Sigmoid colon (tissue), 7 donors: Measurements from ENCODE around the gene PRODH2. TPM values are rescaled to one million over a fixed set of nuclear protein-coding genes. Genes with fewer than 3 reads are reported as not detected.

ENCODE experiments used
- DNase-seq: peaks from one replicate; pipeline ENCODE4 v3.0.0-alpha.2; 2019
- H3K27ac ChIP-seq, 4 donors: fragments of 200-600 bp; sonication (generic); one replicate each; pipeline ENCODE4 v1.5.1; 2016 to 2019; ENCODE audit warnings: mild to moderate bottlenecking in 1 of 4
- H3K27me3 ChIP-seq, 3 donors: fragments of 200-600 bp; sonication (generic); one replicate each; pipeline ENCODE4 v1.5.1; 2019; ENCODE audit warnings: mild to moderate bottlenecking in 1 of 3
- H3K36me3 ChIP-seq, 4 donors: fragments of 200-600 bp; sonication (generic); one replicate each; pipeline ENCODE4 v1.5.1; 2016 to 2019
- H3K4me1 ChIP-seq, 4 donors: fragments of 200-600 bp; sonication (generic); one replicate each; pipeline ENCODE4 v1.5.1; 2017 to 2019
- H3K4me3 ChIP-seq, 4 donors: fragments of 200-600 bp; sonication (generic); one replicate each; pipeline ENCODE4 v1.5.1; 2017 to 2019; ENCODE audit warnings: mild to moderate bottlenecking in 2 of 4, moderate library complexity in 1 of 4
- H3K9me3 ChIP-seq, 4 donors: fragments of 200-600 bp in 3 of 4; sonication (generic) in 3 of 4; one replicate each; pipeline versions ENCODE4 v1.5.1 to v1.6.1; 2013 to 2019
- EP300 ChIP-seq, 4 donors: sonication (generic); formaldehyde crosslinking; IDR thresholded peaks; one replicate each; pipeline ENCODE4 v1.6.1; 2017; ENCODE audit warnings: antibody characterized with exemption in 4 of 4
- POLR2A ChIP-seq, 2 donors: fragments of 450-650 bp; IDR thresholded peaks; one replicate each; pipeline ENCODE4 v1.6.1; 2016; ENCODE audit warnings: antibody characterized with exemption in 2 of 2, mild to moderate bottlenecking in 2 of 2, moderate library complexity in 2 of 2
- POLR2AphosphoS5 ChIP-seq, 4 donors: sonication (generic); formaldehyde crosslinking; IDR thresholded peaks; one replicate each; pipeline ENCODE4 v1.6.1; 2017; ENCODE audit warnings: antibody characterized with exemption in 4 of 4
- WGBS, 2 donors: extraction: QIAGEN DNeasy Blood & Tissue Kit; methylation state at CpG; one replicate each; pipeline ENCODE4 v1.1.7; 2013; 5-methylcytosine and 5-hydroxymethylcytosine counted together
- intact Hi-C: fragments of 100-400 bp; cut with DNase I; formaldehyde crosslinking; loops from one replicate; pipeline ENCODE4 v1.15.1; 2023
- polyA plus RNA-seq, 3 donors: library from polyadenylated mRNA; stranded (reverse); fragments of 200-250 nt; gene quantifications; one replicate each; pipeline ENCODE4 v1.2.3, GENCODE V29; 2013
- total RNA-seq, 4 donors: library from RNA; depleted of rRNA; stranded (reverse); fragments of >200 nt; gene quantifications; one replicate each; pipeline ENCODE4 v1.1.0, GENCODE V29; 2016
- TF ChIP-seq, protein P1 (sequence below), 4 experiments: fragments of 450-650 bp in 3 of 4; fragments of 200-600 bp in 1 of 4; IDR thresholded peaks; one replicate each; pipeline ENCODE4 v1.5.1; 2016 to 2019; ENCODE audit warnings: antibody characterized with exemption in 4 of 4, mild to moderate bottlenecking in 3 of 4, moderate library complexity in 2 of 4
- donor health status: healthy with polysubstance abuse.
- donor health status: Bipolar disorder and iron deficiency.
- donor health status: healthy.

PRODH2 gene
- total and polyA plus RNA-seq, 7 donors = not detected

DNA sequence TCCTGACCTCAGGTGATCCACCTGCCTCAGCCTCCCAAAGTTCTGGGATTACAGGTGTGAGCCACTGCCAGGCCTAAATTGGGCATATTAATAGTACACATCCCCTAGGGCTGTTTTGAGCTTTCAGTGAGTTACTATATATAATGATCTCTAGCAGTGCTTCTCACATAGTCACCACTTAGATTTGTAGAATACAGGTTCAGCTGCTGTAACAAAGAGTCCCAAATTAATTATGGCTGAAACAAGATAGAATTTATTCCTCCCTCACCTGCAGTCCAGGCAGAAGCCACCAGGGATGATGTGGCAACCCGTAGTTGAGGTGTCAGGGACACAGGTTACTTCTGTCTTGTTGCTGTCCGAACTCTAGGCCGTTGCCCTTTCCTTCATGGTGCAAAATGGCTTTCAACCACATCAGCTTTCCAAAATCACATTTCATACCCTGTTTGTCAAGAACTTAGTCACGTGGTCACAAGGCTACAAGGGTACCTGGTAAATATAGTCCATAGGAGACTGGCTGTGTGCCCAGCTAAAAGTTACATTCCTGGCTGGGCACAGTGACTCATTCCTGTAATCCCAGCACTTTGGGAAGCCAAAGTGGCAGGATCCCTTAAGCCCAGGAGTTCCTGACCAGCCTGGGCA, 51.8 kb downstream of the PRODH2 start:
- H3K36me3 ChIP-seq = peaks cover 0 to 55% (median 12%) of the 10 kb centered on the region in 4 donors
- peaks cover 0 to 39% (median 27%) of the 10 kb centered on the region in 4 donors for H3K4me1 ChIP-seq
- H3K27me3 ChIP-seq = no peaks in the 10 kb centered on the region
- TF ChIP-seq, protein P1, sequence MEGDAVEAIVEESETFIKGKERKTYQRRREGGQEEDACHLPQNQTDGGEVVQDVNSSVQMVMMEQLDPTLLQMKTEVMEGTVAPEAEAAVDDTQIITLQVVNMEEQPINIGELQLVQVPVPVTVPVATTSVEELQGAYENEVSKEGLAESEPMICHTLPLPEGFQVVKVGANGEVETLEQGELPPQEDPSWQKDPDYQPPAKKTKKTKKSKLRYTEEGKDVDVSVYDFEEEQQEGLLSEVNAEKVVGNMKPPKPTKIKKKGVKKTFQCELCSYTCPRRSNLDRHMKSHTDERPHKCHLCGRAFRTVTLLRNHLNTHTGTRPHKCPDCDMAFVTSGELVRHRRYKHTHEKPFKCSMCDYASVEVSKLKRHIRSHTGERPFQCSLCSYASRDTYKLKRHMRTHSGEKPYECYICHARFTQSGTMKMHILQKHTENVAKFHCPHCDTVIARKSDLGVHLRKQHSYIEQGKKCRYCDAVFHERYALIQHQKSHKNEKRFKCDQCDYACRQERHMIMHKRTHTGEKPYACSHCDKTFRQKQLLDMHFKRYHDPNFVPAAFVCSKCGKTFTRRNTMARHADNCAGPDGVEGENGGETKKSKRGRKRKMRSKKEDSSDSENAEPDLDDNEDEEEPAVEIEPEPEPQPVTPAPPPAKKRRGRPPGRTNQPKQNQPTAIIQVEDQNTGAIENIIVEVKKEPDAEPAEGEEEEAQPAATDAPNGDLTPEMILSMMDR (IDR thresholded peaks at IDR 0.05) = no peak
- no peak for TF ChIP-seq POLR2A (IDR thresholded peaks at IDR 0.05)
- TF ChIP-seq POLR2AphosphoS5 (IDR thresholded peaks at IDR 0.05) = no peak
- TF ChIP-seq EP300 (IDR thresholded peaks at IDR 0.05) = no peak
- no peak for DNase-seq
- intact Hi-C loops = no loop called here
- H3K9me3 ChIP-seq = no peaks in the 10 kb centered on the region
- WGBS, 2 donors = 96 to 98% methylated on average over 4 of the region's 4 CpGs
- H3K4me3 ChIP-seq = no peak overlapping the region
- no peak overlapping the region for H3K27ac ChIP-seq

DNA sequence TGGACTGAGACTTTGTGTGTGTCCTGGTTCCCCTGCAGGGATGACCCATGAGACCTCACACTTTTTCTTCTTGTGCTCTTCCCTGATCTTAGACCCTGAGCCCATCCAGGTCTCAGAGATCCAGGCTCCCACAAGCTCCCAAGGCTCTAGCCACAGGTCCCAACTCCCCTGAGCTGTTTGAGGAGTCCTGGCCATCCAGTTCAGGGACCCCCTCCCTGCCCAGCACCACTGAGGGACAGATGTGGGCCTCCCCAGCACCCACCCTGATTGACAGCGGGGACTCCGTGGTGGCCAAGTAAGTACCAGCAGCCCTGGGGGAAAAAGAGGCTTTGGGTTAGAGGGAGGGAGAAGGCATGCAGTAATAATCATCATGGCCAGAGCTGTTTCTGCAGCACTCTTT, 52.9 kb downstream of the PRODH2 start:
- intact Hi-C loops = loop anchor here (5.0 to 10.0 kb wide), 4 partner anchors 112 to 383 kb away; partner anchors contain the start of genes CAPNS1, COX6B1, THAP8 and WDR62
- 96 to 100% methylated on average over 2 of the region's 2 CpGs for WGBS, 2 donors
- peaks cover 0 to 49% (median 37%) of the 10 kb centered on the region in 4 donors for H3K4me1 ChIP-seq
- no peaks in the 10 kb centered on the region for H3K9me3 ChIP-seq
- TF ChIP-seq POLR2A (IDR thresholded peaks at IDR 0.05) (no peak), POLR2AphosphoS5 (IDR thresholded peaks at IDR 0.05) (no peak), EP300 (IDR thresholded peaks at IDR 0.05) (no peak)
- TF ChIP-seq, protein P1 (IDR thresholded peaks at IDR 0.05) = no peak
- H3K36me3 ChIP-seq = peaks cover 0 to 43% (median 8%) of the 10 kb centered on the region in 4 donors
- no peak overlapping the region for H3K27ac ChIP-seq
- H3K4me3 ChIP-seq = no peak overlapping the region
- H3K27me3 ChIP-seq = no peaks in the 10 kb centered on the region
- no peak for DNase-seq

DNA sequence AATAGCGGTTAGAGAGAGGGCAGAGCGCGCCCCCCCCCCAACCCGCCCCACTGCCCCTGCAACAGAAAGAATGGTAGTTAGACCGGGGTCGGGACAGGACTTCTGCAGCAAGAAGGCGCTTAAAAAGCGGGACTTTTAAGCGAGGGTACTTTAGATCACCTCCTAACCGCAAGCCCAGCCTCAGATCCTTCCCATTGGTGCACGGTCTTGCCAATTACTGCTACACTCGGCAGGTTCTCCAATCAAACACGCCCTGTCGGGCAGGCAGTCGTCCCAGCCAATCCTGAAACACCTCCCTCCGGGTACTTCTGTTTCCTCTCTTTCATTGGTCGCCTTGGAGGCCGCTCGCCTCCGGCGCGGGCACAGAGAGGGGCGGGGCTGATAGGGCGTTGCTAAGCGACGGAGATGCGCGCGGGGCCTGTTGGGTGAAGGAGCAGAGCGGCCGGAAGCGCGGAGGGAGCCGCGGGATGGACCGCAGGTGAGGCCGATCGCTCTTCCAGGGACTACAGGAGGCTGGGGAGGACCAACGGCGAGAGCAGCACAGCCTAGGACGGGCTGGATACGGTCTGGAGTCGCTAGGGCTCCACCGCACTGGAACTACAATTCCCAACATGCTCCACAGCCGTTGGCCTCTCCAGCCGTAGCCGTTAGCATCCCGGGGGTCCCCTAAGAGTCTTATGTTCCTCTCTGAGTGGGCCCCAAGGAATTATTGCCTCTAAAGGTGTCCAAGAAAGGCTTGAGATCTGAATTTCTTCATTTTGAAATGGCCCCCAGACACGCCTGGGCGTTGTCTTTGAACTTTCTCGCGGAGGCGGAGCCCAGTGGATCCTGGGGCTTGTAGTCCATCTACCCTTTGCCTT, 54.7 kb downstream of the PRODH2 start, which contains the start of gene PROSER3:
Gene PROSER3, plus strand, starts transcription at position 428 of the 860 bp plus-strand sequence. Its CDS starts 40 bp downstream, at position 468.
- Histone ChIP-seq H3K9me3 (no peaks in the 10 kb centered on the region), H3K27me3 (no peaks in the 10 kb centered on the region), H3K36me3 (peaks cover 0 to 43% (median 18%) of the 10 kb centered on the region in 4 donors), H3K4me3 (peak within 1 kb of the TSS; percentile 79 to 86 (median 83)), H3K4me1 (peaks cover 0 to 63% (median 49%) of the 10 kb centered on the region in 4 donors), H3K27ac (peak within 1 kb of the TSS; percentile 98 to 99 (median 99))
- DNase-seq = peak; percentile 100
- TF ChIP-seq EP300 (IDR thresholded peaks at IDR 0.05) (no peak), POLR2AphosphoS5 (IDR thresholded peaks at IDR 0.05) (peak; percentile 77 to 95 (median 86)), POLR2A (IDR thresholded peaks at IDR 0.05) (peak; percentile 72 to 83)
- TF ChIP-seq, protein P1 (IDR thresholded peaks at IDR 0.05) = no peak
- whole genome bisulfite sequencing, 2 donors = 0% methylated on average over 53 of the region's 53 CpGs
- intact Hi-C loops = loop anchor here (1.0 to 10.0 kb wide), 5 partner anchors 41 to 384 kb away; partner anchors contain the start of genes CAPNS1, COX6B1, THAP8 and WDR62

GRCh38 chr19:35757231-35757748, 55.4 kb downstream of the PRODH2 start:
- Histone ChIP-seq H3K36me3 (peaks cover under 1 to 43% (median 25%) of the 10 kb centered on the region in 4 donors), H3K27ac (peak overlapping the region; percentile 98 to 99 (median 99)), H3K27me3 (no peaks in the 10 kb centered on the region), H3K9me3 (no peaks in the 10 kb centered on the region), H3K4me3 (peak overlapping the region; percentile 79 to 86 (median 83)), H3K4me1 (peaks cover 0 to 63% (median 49%) of the 10 kb centered on the region in 4 donors)
- 7 to 8% methylated on average over 19 of the region's 19 CpGs for WGBS, 2 donors
- no peak for TF ChIP-seq POLR2A (IDR thresholded peaks at IDR 0.05)
- peak; percentile 75 to 97 (median 93) for TF ChIP-seq EP300 (IDR thresholded peaks at IDR 0.05)
- TF ChIP-seq POLR2AphosphoS5 (IDR thresholded peaks at IDR 0.05) = peak; percentile 73 to 94 (median 86)
- TF ChIP-seq, protein P1 (IDR thresholded peaks at IDR 0.05) = no peak
- intact Hi-C loops = loop anchor here (1.0 to 10.0 kb wide), 5 partner anchors 40 to 385 kb away; partner anchors contain the start of genes CAPNS1, COX6B1, THAP8 and WDR62
- peak; percentile 99 for DNase-seq
